Mesenchymal stem cell (in vitro differentiated cells and primary cell): ENCODE results near the gene REST.
A peak's percentile ranks its signal among the peaks of the same experiment; 100 is the strongest.

Experiments
- DNase-seq: peaks from one replicate; pipeline ENCODE4 v3.0.0-alpha.2; 2013
- H2AFZ ChIP-seq: one replicate; pipeline ENCODE4 v1.6.1; 2013; ENCODE audit warnings: low read depth, mild to moderate bottlenecking, control low read depth, inconsistent platforms, low read length, moderate library complexity
- H2AK5ac ChIP-seq: 2 replicates; pipeline ENCODE4 v1.6.1; 2013; ENCODE audit warnings: low read length, moderate library complexity, mild to moderate bottlenecking, inconsistent platforms; ENCODE audit not compliant: severe bottlenecking
- H2BK120ac ChIP-seq: one replicate; pipeline ENCODE4 v1.6.1; 2013; ENCODE audit warnings: low read depth, mild to moderate bottlenecking, inconsistent platforms, low read length, moderate library complexity
- H2BK12ac ChIP-seq, 2 experiments: one replicate each; pipeline ENCODE4 v1.6.1; 2013; ENCODE audit warnings: inconsistent platforms in 2 of 2, low read length in 2 of 2, mild to moderate bottlenecking in 2 of 2, moderate library complexity in 2 of 2, control low read depth in 1 of 2
- H2BK15ac ChIP-seq: one replicate; pipeline ENCODE4 v1.6.1; 2013; ENCODE audit warnings: mild to moderate bottlenecking, low read depth, inconsistent platforms; ENCODE audit not compliant: poor library complexity, severe bottlenecking
- H2BK5ac ChIP-seq: 2 replicates; pipeline ENCODE4 v1.6.1; 2013; ENCODE audit warnings: low read depth, mild to moderate bottlenecking, low read length, control low read depth, inconsistent platforms; ENCODE audit not compliant: poor library complexity, severe bottlenecking
- H3K14ac ChIP-seq, 2 experiments: one replicate each; pipeline ENCODE4 v1.6.1; 2013; ENCODE audit warnings: inconsistent platforms in 2 of 2, low read length in 2 of 2, control low read depth in 1 of 2, mild to moderate bottlenecking in 1 of 2, moderate library complexity in 1 of 2
- H3K18ac ChIP-seq, 2 experiments: one replicate each; pipeline ENCODE4 v1.6.1; 2013; ENCODE audit warnings: inconsistent platforms in 2 of 2, low read length in 2 of 2, control low read depth in 1 of 2, low read depth in 1 of 2, mild to moderate bottlenecking in 1 of 2
- H3K23ac ChIP-seq, 2 experiments: one replicate each; pipeline ENCODE4 v1.6.1; 2013; ENCODE audit warnings: inconsistent platforms in 2 of 2, low read length in 2 of 2, mild to moderate bottlenecking in 2 of 2, moderate library complexity in 2 of 2, control low read depth in 1 of 2
- H3K27ac ChIP-seq: 2 replicates; pipeline ENCODE4 v1.5.1; 2013; ENCODE audit warnings: mild to moderate bottlenecking, moderate library complexity, low read length, control low read depth, inconsistent platforms; ENCODE audit not compliant: poor library complexity, severe bottlenecking
- H3K27me3 ChIP-seq, 2 experiments: 2 replicates each; pipeline versions ENCODE4 v1.6.1 to v1.7.0; 2013; ENCODE audit warnings: low read length in 2 of 2, mild to moderate bottlenecking in 2 of 2, moderate library complexity in 2 of 2, control low read depth in 1 of 2, inconsistent platforms in 1 of 2; ENCODE audit not compliant: control insufficient read depth in 1 of 2, insufficient read depth in 1 of 2
- H3K36me3 ChIP-seq, 2 experiments: 2 replicates each; pipeline versions ENCODE4 v1.6.1 to v1.7.0; 2013; ENCODE audit warnings: low read length in 2 of 2, control low read depth in 1 of 2, inconsistent platforms in 1 of 2, low read depth in 1 of 2, mild to moderate bottlenecking in 1 of 2; ENCODE audit not compliant: insufficient read depth in 2 of 2, control insufficient read depth in 1 of 2
- H3K4ac ChIP-seq, 2 experiments: one replicate each; pipeline ENCODE4 v1.6.1; 2013; ENCODE audit warnings: inconsistent platforms in 2 of 2, low read length in 2 of 2, mild to moderate bottlenecking in 2 of 2, moderate library complexity in 2 of 2, control low read depth in 1 of 2, low read depth in 1 of 2
- H3K4me1 ChIP-seq: 2 replicates; pipeline ENCODE4 v1.6.1; 2013; ENCODE audit warnings: low read depth, low read length, control low read depth; ENCODE audit not compliant: control insufficient read depth, insufficient read depth
- H3K4me2 ChIP-seq: 2 replicates; pipeline ENCODE4 v1.6.1; 2013; ENCODE audit warnings: low read length, mild to moderate bottlenecking, inconsistent platforms; ENCODE audit not compliant: poor library complexity, severe bottlenecking
- H3K4me3 ChIP-seq, 2 experiments: 2 replicates each; pipeline versions ENCODE4 v1.5.1 to v1.7.0; 2013; ENCODE audit warnings: low read length in 2 of 2, mild to moderate bottlenecking in 2 of 2, control low read depth in 1 of 2, low read depth in 1 of 2; ENCODE audit not compliant: insufficient read depth in 1 of 2
- H3K79me1 ChIP-seq: replicated peaks from 2 replicates; pipeline ENCODE4 v1.6.1; 2013; ENCODE audit warnings: mild to moderate bottlenecking, control low read depth, low read length, inconsistent platforms; ENCODE audit not compliant: poor library complexity, severe bottlenecking
- H3K9ac ChIP-seq: 2 replicates; pipeline ENCODE4 v1.7.0; 2013; ENCODE audit warnings: mild to moderate bottlenecking, low read length, moderate library complexity
- H3K9me3 ChIP-seq: 2 replicates; pipeline ENCODE4 v1.7.0; 2013; ENCODE audit warnings: mild to moderate bottlenecking, low read length; ENCODE audit not compliant: control insufficient read depth
- H4K8ac ChIP-seq: one replicate; pipeline ENCODE4 v1.6.1; 2013; ENCODE audit warnings: inconsistent platforms, mild to moderate bottlenecking, low read length, moderate library complexity
- H4K91ac ChIP-seq: one replicate; pipeline ENCODE4 v1.6.1; 2013; ENCODE audit warnings: mild to moderate bottlenecking, low read length, inconsistent platforms
- WGBS: methylation state at CpG from one replicate; pipeline ENCODE4 v1.1.7; 2013; ENCODE audit warnings: mixed read lengths; 5-methylcytosine and 5-hydroxymethylcytosine counted together

The REST gene

GRCh38 chr4:56940971-56941370 lies 33.3 kb downstream of the REST start:
- Histone ChIP-seq H3K79me1 (peaks cover 2% of the 10 kb centered on the region), H3K18ac (no peak overlapping the region), H3K27ac (no peak overlapping the region), H2AK5ac (no peak overlapping the region), H4K8ac (no peak overlapping the region), H2BK12ac (no peak overlapping the region), H3K36me3 (peaks cover 13 to 18% of the 10 kb centered on the region in 2 experiments), H3K4me2 (no peak overlapping the region), H3K23ac (no peak overlapping the region), H3K9ac (no peak overlapping the region), H3K14ac (no peak overlapping the region), H2BK15ac (no peak overlapping the region), H2BK5ac (no peak overlapping the region), H3K4me3 (no peak overlapping the region), H2AFZ (no peak overlapping the region), H3K4me1 (peaks cover 7% of the 10 kb centered on the region), H4K91ac (no peak overlapping the region), H3K9me3 (no peaks in the 10 kb centered on the region), H3K27me3 (no peaks in the 10 kb centered on the region), H3K4ac (no peak overlapping the region), H2BK120ac (no peak overlapping the region)
- no peak for DNase-seq

DNA sequence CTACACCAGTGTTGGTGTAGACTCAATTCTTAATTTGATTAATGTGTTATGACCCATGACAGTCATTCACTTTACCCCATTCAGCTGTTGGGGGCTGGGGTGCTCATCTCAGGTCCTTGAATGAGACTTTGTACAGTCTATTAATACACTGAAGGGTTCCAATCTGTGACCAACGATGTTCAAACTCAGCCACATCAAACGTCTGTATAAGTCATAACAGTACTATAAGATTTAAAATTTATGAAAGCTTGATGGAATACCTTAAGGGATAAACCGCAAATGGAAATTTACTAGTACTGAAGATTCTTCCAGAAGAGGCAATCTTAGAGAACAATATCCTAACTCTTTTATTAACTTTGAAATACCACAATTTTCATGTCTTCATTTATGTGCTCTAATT lies 33.7 kb downstream of the REST start:
- no peak overlapping the region for H4K91ac ChIP-seq
- H3K23ac ChIP-seq: no peak overlapping the region
- H2BK5ac ChIP-seq: no peak overlapping the region
- no peak overlapping the region for H3K14ac ChIP-seq
- no peak overlapping the region for H3K27ac ChIP-seq
- no peak overlapping the region for H3K4me2 ChIP-seq
- H3K4me3 ChIP-seq: no peak overlapping the region
- no peak overlapping the region for H2AK5ac ChIP-seq
- H2BK15ac ChIP-seq: no peak overlapping the region
- no peak overlapping the region for H2BK12ac ChIP-seq
- H3K79me1 ChIP-seq: peaks cover 1% of the 10 kb centered on the region
- no peak for DNase-seq
- no peak overlapping the region for H2BK120ac ChIP-seq
- H3K18ac ChIP-seq: no peak overlapping the region
- H3K27me3 ChIP-seq: no peaks in the 10 kb centered on the region
- no peak overlapping the region for H2AFZ ChIP-seq
- no peak overlapping the region for H3K4ac ChIP-seq
- WGBS: no CpG with 5 or more reads among the region's 3 CpGs
- H4K8ac ChIP-seq: no peak overlapping the region
- no peaks in the 10 kb centered on the region for H3K9me3 ChIP-seq
- H3K4me1 ChIP-seq: peaks cover 6% of the 10 kb centered on the region
- peaks cover 13 to 17% of the 10 kb centered on the region in 2 experiments for H3K36me3 ChIP-seq
- H3K9ac ChIP-seq: no peak overlapping the region

- Histone ChIP-seq H2AK5ac (no peak overlapping the region), H3K23ac (no peak overlapping the region), H2BK120ac (no peak overlapping the region), H4K8ac (no peak overlapping the region), H4K91ac (no peak overlapping the region), H2AFZ (no peak overlapping the region), H3K9ac (no peak overlapping the region), H3K14ac (no peak overlapping the region), H2BK12ac (no peak overlapping the region), H3K4me1 (peaks cover 2% of the 10 kb centered on the region), H3K36me3 (no peaks in the 10 kb centered on the region), H3K27ac (no peak overlapping the region), H3K27me3 (no peaks in the 10 kb centered on the region), H2BK5ac (no peak overlapping the region), H3K18ac (no peak overlapping the region), H3K9me3 (no peaks in the 10 kb centered on the region), H3K4ac (no peak overlapping the region), H3K4me2 (no peak overlapping the region), H2BK15ac (no peak overlapping the region), H3K4me3 (no peak overlapping the region), H3K79me1 (no peaks in the 10 kb centered on the region)
- 84% methylated on average over 7 of the region's 9 CpGs for WGBS
- DNase-seq: no peak
These were observed 46.2 kb downstream of the REST start for GRCh38 chr4:56953680-56954520.

DNA sequence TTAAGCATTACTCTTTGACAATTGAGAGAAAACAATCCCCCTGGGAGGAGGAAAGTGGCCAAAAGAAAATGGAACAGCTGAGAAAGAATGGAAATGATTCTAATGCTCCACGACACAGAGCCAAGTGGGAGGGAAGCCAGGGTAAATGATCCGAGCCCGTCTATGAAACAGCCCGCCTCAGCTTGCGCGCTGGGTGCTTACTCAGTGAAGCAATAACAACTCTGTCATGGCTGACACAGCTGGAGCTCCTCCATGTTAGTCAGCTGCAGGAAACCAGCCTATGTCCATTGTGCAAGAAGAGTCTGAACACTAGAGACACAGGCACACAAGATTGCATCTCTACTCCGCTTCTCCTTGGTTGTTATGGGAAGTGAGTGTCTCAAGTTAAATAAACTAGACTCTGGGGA lies 50.4 kb downstream of the REST start:
- H3K18ac ChIP-seq: no peak overlapping the region
- H3K14ac ChIP-seq: no peak overlapping the region
- H4K91ac ChIP-seq: no peak overlapping the region
- H3K27ac ChIP-seq: peak overlapping the region; percentile 41
- H2BK12ac ChIP-seq: no peak overlapping the region
- no peak overlapping the region for H2BK15ac ChIP-seq
- 65% methylated on average over 6 of the region's 7 CpGs for WGBS
- H3K4me3 ChIP-seq: peak overlapping the region in 1 of 2 experiments; percentile 26
- H3K4me1 ChIP-seq: peaks cover 2% of the 10 kb centered on the region
- no peak overlapping the region for H4K8ac ChIP-seq
- H3K23ac ChIP-seq: no peak overlapping the region
- H3K36me3 ChIP-seq: peaks cover 0 to 23% of the 10 kb centered on the region in 2 experiments
- H3K9ac ChIP-seq: peak overlapping the region; percentile 81
- peak overlapping the region; percentile 19 for H3K4me2 ChIP-seq
- H2AK5ac ChIP-seq: no peak overlapping the region
- H2BK5ac ChIP-seq: no peak overlapping the region
- DNase-seq: peak; percentile 93
- no peaks in the 10 kb centered on the region for H3K9me3 ChIP-seq
- no peaks in the 10 kb centered on the region for H3K27me3 ChIP-seq
- H2AFZ ChIP-seq: no peak overlapping the region
- H2BK120ac ChIP-seq: no peak overlapping the region
- no peaks in the 10 kb centered on the region for H3K79me1 ChIP-seq
- no peak overlapping the region for H3K4ac ChIP-seq
